Ascending aorta (tissue), 2 donors: Measurements from ENCODE around the gene MGAT4C. TPM values are rescaled to one million over a fixed set of nuclear protein-coding genes. Genes with fewer than 3 reads are reported as not detected.

Experiments
- DNase-seq, 2 donors: peaks; one replicate each; pipeline ENCODE4 v3.0.0-alpha.2; 2019; ENCODE audit warnings: low spot score in 2 of 2
- H3K27ac ChIP-seq, 2 donors: fragments of 200-600 bp; sonication (generic); one replicate each; pipeline ENCODE4 v1.5.1; 2016 to 2017; ENCODE audit warnings: mild to moderate bottlenecking in 1 of 2
- H3K27me3 ChIP-seq: fragments of 200-600 bp; sonication (generic); one replicate; pipeline ENCODE4 v1.5.1; 2017
- H3K36me3 ChIP-seq, 2 donors: fragments of 200-600 bp; sonication (generic); one replicate each; pipeline ENCODE4 v1.5.1; 2016
- H3K4me1 ChIP-seq, 2 donors: fragments of 200-600 bp; sonication (generic); one replicate each; pipeline ENCODE4 v1.5.1; 2016 to 2017; ENCODE audit warnings: mild to moderate bottlenecking in 1 of 2
- H3K4me3 ChIP-seq, 2 donors: fragments of 200-600 bp; sonication (generic); one replicate each; pipeline ENCODE4 v1.5.1; 2016 to 2017; ENCODE audit warnings: mild to moderate bottlenecking in 1 of 2
- H3K9me3 ChIP-seq, 2 donors: fragments of 200-600 bp; sonication (generic); one replicate each; pipeline ENCODE4 v1.5.1; 2016
- CTCF ChIP-seq, 3 experiments: fragments of 200-600 bp in 2 of 3; fragments of 450-650 bp in 1 of 3; sonication (generic) in 2 of 3; IDR thresholded peaks; one replicate each; pipeline ENCODE4 v1.5.1; 2016 to 2019; ENCODE audit warnings: antibody characterized with exemption in 3 of 3, mild to moderate bottlenecking in 1 of 3, moderate library complexity in 1 of 3
- intact Hi-C: fragments of 100-400 bp; cut with DNase I; formaldehyde crosslinking; loops from one replicate; pipeline ENCODE4 v1.15.1; 2023
- total RNA-seq: library from RNA; depleted of rRNA; stranded (reverse); fragments of >200 nt; gene quantifications from one replicate; pipeline ENCODE4 v1.1.0, GENCODE V29; 2016

Gene MGAT4C
- total RNA-seq, 1 donor from 2014 or later = not detected

GRCh38 chr12:86148612-86149011 is 107.6 kb downstream of the MGAT4C start:
- H3K27me3 ChIP-seq = no peaks in the 10 kb centered on the region
- intact Hi-C loops = no loop called here
- no peak for DNase-seq
- no peak overlapping the region for H3K4me3 ChIP-seq
- no peaks in the 10 kb centered on the region for H3K36me3 ChIP-seq
- no peaks in the 10 kb centered on the region for H3K9me3 ChIP-seq
- no peak overlapping the region for H3K27ac ChIP-seq
- no peaks in the 10 kb centered on the region for H3K4me1 ChIP-seq
- TF ChIP-seq CTCF (IDR thresholded peaks at IDR 0.05) = no peak

- intact Hi-C loops = no loop called here
- no peaks in the 10 kb centered on the region for H3K9me3 ChIP-seq
- no peaks in the 10 kb centered on the region for H3K4me1 ChIP-seq
- no peak for DNase-seq
- H3K27ac ChIP-seq = no peak overlapping the region
- H3K27me3 ChIP-seq = no peaks in the 10 kb centered on the region
- no peaks in the 10 kb centered on the region for H3K36me3 ChIP-seq
- TF ChIP-seq CTCF (IDR thresholded peaks at IDR 0.05) = no peak
- no peak overlapping the region for H3K4me3 ChIP-seq
These were observed 108.1 kb downstream of the MGAT4C start for GRCh38 chr12:86148071-86148470.

GRCh38 chr12:86145156-86145555 is 111.0 kb downstream of the MGAT4C start:
- no peak overlapping the region for H3K4me3 ChIP-seq
- no peak for TF ChIP-seq CTCF (IDR thresholded peaks at IDR 0.05)
- no peak for DNase-seq
- no peaks in the 10 kb centered on the region for H3K36me3 ChIP-seq
- H3K27me3 ChIP-seq = no peaks in the 10 kb centered on the region
- no peak overlapping the region for H3K27ac ChIP-seq
- no peaks in the 10 kb centered on the region for H3K4me1 ChIP-seq
- no peaks in the 10 kb centered on the region for H3K9me3 ChIP-seq
- intact Hi-C loops = no loop called here

DNA sequence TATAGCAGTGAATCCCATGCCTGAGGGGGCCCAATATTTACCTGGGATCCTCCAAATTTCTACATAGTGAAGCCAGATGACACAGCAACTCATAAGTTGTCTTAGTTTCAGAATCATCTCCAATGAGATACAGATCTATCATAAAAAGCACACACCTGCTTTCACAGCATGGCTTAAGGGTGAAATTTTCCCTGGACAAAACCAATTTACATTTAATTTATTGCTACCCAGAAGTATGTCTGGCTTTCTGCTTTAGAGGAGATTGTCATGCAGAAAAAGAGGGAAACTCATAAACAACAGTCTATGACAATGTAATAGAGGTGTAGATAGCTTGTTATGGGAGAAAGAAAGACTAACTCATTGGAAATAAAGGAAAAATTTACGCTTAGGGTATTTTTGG is 113.0 kb downstream of the MGAT4C start:
- intact Hi-C loops = no loop called here
- TF ChIP-seq CTCF (IDR thresholded peaks at IDR 0.05) = no peak
- H3K36me3 ChIP-seq = no peaks in the 10 kb centered on the region
- no peak overlapping the region for H3K4me3 ChIP-seq
- H3K9me3 ChIP-seq = no peaks in the 10 kb centered on the region
- H3K4me1 ChIP-seq = no peaks in the 10 kb centered on the region
- no peak overlapping the region for H3K27ac ChIP-seq
- H3K27me3 ChIP-seq = no peaks in the 10 kb centered on the region
- DNase-seq = no peak

- Histone ChIP-seq H3K9me3 (no peaks in the 10 kb centered on the region), H3K36me3 (no peaks in the 10 kb centered on the region), H3K4me1 (no peaks in the 10 kb centered on the region), H3K27me3 (no peaks in the 10 kb centered on the region), H3K27ac (no peak overlapping the region), H3K4me3 (no peak overlapping the region)
- TF ChIP-seq CTCF (IDR thresholded peaks at IDR 0.05) = no peak
- DNase-seq = no peak
- intact Hi-C loops = no loop called here
These were observed 116.5 kb downstream of the MGAT4C start for GRCh38 chr12:86139671-86140070.

DNA sequence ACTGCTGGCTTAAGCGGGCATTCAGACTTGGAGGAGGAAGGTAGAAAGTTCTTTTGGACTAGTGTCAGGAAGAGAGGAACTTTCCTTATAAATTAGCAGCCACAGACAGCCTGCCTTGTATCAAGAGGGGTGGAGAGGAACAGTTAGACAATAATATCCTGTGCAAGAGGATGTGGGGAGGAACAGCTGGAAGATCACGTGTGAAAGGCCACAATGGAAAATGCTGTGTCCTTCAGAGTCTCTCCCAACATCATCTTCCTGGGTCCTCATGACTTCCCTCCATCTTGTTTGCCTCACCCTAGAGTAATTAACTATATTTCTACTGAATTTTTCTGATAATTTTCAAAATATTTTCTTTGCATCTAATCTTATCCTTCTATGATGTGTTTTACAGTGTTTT is 117.4 kb downstream of the MGAT4C start:
- no peak overlapping the region for H3K4me3 ChIP-seq
- TF ChIP-seq CTCF (IDR thresholded peaks at IDR 0.05) = no peak
- H3K27ac ChIP-seq = no peak overlapping the region
- H3K4me1 ChIP-seq = no peaks in the 10 kb centered on the region
- no peaks in the 10 kb centered on the region for H3K9me3 ChIP-seq
- no peak for DNase-seq
- H3K27me3 ChIP-seq = no peaks in the 10 kb centered on the region
- intact Hi-C loops = no loop called here
- H3K36me3 ChIP-seq = no peaks in the 10 kb centered on the region
